Loucy (cell line): ENCODE results near the gene BCL2L15.

Source experiments
- EZH2phosphoT487 ChIP-seq: fragments of 200-600 bp; IDR thresholded peaks from 2 replicates; pipeline ENCODE4 v1.6.1; 2018; ENCODE audit warnings: antibody characterized with exemption, mild to moderate bottlenecking, moderate library complexity, borderline replicate concordance
- TF ChIP-seq, protein P1 (sequence below): fragments of 200-600 bp; sonication (generic); conservative IDR thresholded peaks from 2 replicates; pipeline ENCODE4 v1.5.1; 2014; ENCODE audit warnings: mild to moderate bottlenecking, antibody characterized with exemption, low read length

DNA sequence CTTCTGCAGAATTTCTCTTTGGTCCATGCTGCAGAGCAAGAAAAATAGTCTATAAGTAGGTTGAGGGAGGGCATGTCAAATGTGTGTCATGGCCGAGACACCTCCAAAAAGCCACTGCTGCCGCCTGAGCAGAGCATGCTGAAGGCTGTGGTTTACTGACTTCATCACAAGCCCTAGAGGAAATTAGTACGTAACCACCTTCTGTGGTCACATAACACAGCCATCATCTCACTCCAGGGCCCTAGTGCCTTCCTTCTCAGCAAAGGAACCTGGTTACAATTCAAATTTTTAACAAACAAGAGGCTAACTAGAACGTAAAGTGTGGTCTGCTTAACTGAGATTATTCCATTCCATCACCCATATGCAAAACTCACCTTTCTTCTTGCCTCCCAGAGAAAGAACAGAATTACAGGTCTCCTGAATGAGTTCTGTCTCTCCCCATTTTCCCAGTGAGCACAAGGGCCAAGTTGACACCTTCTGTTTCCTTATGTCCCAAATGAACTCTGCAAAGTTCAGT lies 15.7 kb downstream of the BCL2L15 start, which contains the start of gene PTPN22:
- TF ChIP-seq, protein P1, sequence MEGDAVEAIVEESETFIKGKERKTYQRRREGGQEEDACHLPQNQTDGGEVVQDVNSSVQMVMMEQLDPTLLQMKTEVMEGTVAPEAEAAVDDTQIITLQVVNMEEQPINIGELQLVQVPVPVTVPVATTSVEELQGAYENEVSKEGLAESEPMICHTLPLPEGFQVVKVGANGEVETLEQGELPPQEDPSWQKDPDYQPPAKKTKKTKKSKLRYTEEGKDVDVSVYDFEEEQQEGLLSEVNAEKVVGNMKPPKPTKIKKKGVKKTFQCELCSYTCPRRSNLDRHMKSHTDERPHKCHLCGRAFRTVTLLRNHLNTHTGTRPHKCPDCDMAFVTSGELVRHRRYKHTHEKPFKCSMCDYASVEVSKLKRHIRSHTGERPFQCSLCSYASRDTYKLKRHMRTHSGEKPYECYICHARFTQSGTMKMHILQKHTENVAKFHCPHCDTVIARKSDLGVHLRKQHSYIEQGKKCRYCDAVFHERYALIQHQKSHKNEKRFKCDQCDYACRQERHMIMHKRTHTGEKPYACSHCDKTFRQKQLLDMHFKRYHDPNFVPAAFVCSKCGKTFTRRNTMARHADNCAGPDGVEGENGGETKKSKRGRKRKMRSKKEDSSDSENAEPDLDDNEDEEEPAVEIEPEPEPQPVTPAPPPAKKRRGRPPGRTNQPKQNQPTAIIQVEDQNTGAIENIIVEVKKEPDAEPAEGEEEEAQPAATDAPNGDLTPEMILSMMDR: no peak
- TF ChIP-seq EZH2phosphoT487: no peak
